Mesothelial cell of epicardium (in vitro differentiated cells): Measurements from ENCODE around the gene HVCN1. TPM values are rescaled to one million over a fixed set of nuclear protein-coding genes. Genes with fewer than 3 reads are reported as not detected.

Source experiments
- DNase-seq, 2 experiments: peaks; one replicate each; pipeline ENCODE4 v3.0.0; 2021; ENCODE audit warnings: low spot score in 2 of 2; ENCODE audit not compliant: unreplicated experiment in 2 of 2
- H3K27ac Mint-ChIP-seq: 2 replicates; pipeline ENCODE4 v1.8.0; 2021; ENCODE audit warnings: mixed read lengths
- H3K27me3 Mint-ChIP-seq: 2 replicates; pipeline ENCODE4 v1.8.0; 2021; ENCODE audit warnings: low read depth, mixed read lengths
- H3K36me3 Mint-ChIP-seq: 2 replicates; pipeline ENCODE4 v1.8.0; 2021; ENCODE audit warnings: mixed read lengths
- H3K4me1 Mint-ChIP-seq: 2 replicates; pipeline ENCODE4 v1.8.0; 2021; ENCODE audit warnings: mixed read lengths
- H3K4me3 Mint-ChIP-seq: 2 replicates; pipeline ENCODE4 v1.8.0; 2021; ENCODE audit warnings: mild to moderate bottlenecking, moderate library complexity, mixed read lengths
- H3K9me3 Mint-ChIP-seq: 2 replicates; pipeline ENCODE4 v1.8.0; 2021; ENCODE audit warnings: mixed read lengths
- total RNA-seq: library from RNA; stranded (reverse); gene quantifications from 3 replicates; pipeline ENCODE4 v1.2.1, GENCODE V29; 2021
- TF ChIP-seq, protein P1 (sequence below): fragments of 200-600 bp; sonication (generic); IDR thresholded peaks from one replicate; pipeline ENCODE4 v1.5.0; 2021; ENCODE audit warnings: antibody characterized with exemption; ENCODE audit not compliant: unreplicated experiment

HVCN1 gene
- total RNA-seq, 1 donor from 2014 or later, result 7.0 TPM

- TF ChIP-seq, protein P1, sequence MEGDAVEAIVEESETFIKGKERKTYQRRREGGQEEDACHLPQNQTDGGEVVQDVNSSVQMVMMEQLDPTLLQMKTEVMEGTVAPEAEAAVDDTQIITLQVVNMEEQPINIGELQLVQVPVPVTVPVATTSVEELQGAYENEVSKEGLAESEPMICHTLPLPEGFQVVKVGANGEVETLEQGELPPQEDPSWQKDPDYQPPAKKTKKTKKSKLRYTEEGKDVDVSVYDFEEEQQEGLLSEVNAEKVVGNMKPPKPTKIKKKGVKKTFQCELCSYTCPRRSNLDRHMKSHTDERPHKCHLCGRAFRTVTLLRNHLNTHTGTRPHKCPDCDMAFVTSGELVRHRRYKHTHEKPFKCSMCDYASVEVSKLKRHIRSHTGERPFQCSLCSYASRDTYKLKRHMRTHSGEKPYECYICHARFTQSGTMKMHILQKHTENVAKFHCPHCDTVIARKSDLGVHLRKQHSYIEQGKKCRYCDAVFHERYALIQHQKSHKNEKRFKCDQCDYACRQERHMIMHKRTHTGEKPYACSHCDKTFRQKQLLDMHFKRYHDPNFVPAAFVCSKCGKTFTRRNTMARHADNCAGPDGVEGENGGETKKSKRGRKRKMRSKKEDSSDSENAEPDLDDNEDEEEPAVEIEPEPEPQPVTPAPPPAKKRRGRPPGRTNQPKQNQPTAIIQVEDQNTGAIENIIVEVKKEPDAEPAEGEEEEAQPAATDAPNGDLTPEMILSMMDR, result no peak
- peaks cover 15% of the 10 kb centered on the region for H3K4me1 Mint-ChIP-seq
- H3K9me3 Mint-ChIP-seq, result peaks cover under 1% of the 10 kb centered on the region
- no peak for DNase-seq
- H3K4me3 Mint-ChIP-seq, result peak overlapping the region; percentile 84
- H3K36me3 Mint-ChIP-seq, result peaks cover 5% of the 10 kb centered on the region
- peak overlapping the region; percentile 91 for H3K27ac Mint-ChIP-seq
- H3K27me3 Mint-ChIP-seq, result peaks cover 26% of the 10 kb centered on the region
Observed at GRCh38 chr12:110690127-110690430, 1.2 kb upstream of the HVCN1 start.

GRCh38 chr12:110689281-110690126, 589 bp upstream of the HVCN1 start:
- TF ChIP-seq, protein P1, result no peak
- peaks cover 6% of the 10 kb centered on the region for H3K9me3 Mint-ChIP-seq
- H3K4me3 Mint-ChIP-seq, result peak overlapping the region; percentile 84
- peak in 1 of 2 experiments; percentile 56 for DNase-seq
- H3K36me3 Mint-ChIP-seq, result peaks cover 8% of the 10 kb centered on the region
- peaks cover 26% of the 10 kb centered on the region for H3K27me3 Mint-ChIP-seq
- peak overlapping the region; percentile 91 for H3K27ac Mint-ChIP-seq
- peaks cover 15% of the 10 kb centered on the region for H3K4me1 Mint-ChIP-seq

DNA sequence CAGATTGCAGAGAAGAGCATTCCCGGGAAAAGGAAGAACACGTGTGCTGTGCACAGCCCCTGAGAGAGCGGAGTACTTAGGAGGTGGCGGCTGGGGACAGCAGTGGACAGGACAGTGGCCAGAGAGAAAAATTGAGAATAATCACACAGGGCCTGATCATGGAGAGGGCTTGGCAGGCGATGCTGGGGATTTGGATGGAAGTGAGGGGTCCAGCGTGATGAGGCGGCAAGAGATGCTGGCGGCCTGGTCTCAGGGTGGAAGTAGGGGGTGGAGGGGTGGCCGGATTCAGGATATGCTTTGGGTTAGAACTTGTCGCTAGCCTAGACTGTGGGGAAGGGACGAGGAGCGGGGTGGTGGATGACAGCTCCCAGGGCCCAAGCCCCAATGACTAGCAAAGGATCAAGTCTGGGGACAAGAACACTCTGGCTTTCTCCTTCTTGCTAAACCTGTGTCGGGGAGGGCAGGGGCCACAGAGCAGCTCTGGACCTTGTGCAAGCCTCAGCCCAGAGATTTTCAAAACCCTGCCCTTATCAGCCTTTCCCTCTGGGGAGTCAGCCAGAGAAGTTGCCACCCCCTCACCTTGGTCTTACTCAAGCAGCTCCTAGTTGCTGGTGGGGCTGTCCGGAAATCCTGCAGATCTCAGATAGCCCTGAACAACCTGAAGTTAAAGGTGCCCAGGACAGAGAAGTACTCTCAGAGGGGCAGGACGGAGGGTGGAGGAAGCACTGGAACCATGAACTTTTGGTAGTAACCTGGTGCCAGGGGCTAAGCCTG, 1.3 kb downstream of the HVCN1 start:
- no peak for DNase-seq
- Mint-ChIP-seq H3K36me3 (peaks cover 11% of the 10 kb centered on the region), H3K27ac (no peak overlapping the region), H3K9me3 (peaks cover 14% of the 10 kb centered on the region), H3K4me3 (peak overlapping the region; percentile 46), H3K27me3 (peaks cover 26% of the 10 kb centered on the region), H3K4me1 (peaks cover 12% of the 10 kb centered on the region)
- TF ChIP-seq, protein P1, result no peak

- peaks cover 12% of the 10 kb centered on the region for H3K4me1 Mint-ChIP-seq
- peaks cover 26% of the 10 kb centered on the region for H3K27me3 Mint-ChIP-seq
- H3K27ac Mint-ChIP-seq, result no peak overlapping the region
- no peak for DNase-seq
- no peak overlapping the region for H3K4me3 Mint-ChIP-seq
- H3K36me3 Mint-ChIP-seq, result peaks cover 11% of the 10 kb centered on the region
- TF ChIP-seq, protein P1, result no peak
- H3K9me3 Mint-ChIP-seq, result peaks cover 14% of the 10 kb centered on the region
Observed at GRCh38 chr12:110686294-110686903, 2.5 kb downstream of the HVCN1 start.

DNA sequence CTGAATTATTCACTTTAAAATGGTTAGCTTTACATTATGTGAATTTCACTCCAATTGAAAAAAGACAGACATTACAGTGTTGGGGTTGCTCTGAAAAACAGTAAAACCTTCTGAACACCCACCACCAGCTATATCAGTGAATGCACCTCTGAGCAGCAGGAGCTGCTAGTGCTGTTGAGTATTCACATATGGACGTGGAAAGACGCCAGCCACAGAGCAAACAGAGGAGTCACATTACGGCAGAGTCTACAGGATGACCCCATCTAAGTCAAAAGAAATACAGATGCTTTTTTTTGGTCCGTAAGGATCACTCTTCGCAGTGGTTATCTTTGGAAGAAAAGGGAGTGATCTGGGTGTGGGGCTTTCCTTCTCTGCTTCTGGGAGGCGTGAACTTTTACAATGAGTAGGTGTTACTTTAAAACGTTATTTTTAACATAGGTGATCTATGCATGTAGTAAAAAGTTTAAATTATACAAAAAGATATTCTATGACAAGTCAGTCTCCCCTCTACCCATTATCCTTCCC, 4.5 kb downstream of the HVCN1 start:
- Mint-ChIP-seq H3K4me1 (peaks cover 4% of the 10 kb centered on the region), H3K27me3 (peaks cover 24% of the 10 kb centered on the region), H3K36me3 (peaks cover 11% of the 10 kb centered on the region), H3K9me3 (peaks cover 14% of the 10 kb centered on the region), H3K4me3 (no peak overlapping the region), H3K27ac (no peak overlapping the region)
- TF ChIP-seq, protein P1, result no peak
- DNase-seq, result no peak
